Endothelial cell of umbilical vein (primary cell): ENCODE results near the gene TFAP2A. TPM values are rescaled to one million over a fixed set of nuclear protein-coding genes. Genes with fewer than 3 reads are reported as not detected.

ENCODE experiments used
- BruUV-seq: library from RNA; stranded (reverse); fragments of 400-500 nt; replicated peaks from 2 replicates; lab custom pipeline; 2021; lab: Mats Ljungman, UMichigan
- CTCF ChIA-PET: fragments of 300-600, 350-600 bp; sonication (Branson Sonifier 250); formaldehyde crosslinking; loops from one replicate; lab custom pipeline; 2021; ENCODE audit warnings: antibody characterized with exemption, inconsistent platforms; lab: Charles Lee
- POLR2A ChIA-PET: fragments of 300-600, 350-600 bp; sonication (Branson Sonifier 250); formaldehyde crosslinking; loops from one replicate; lab custom pipeline; 2021; ENCODE audit warnings: antibody characterized with exemption, inconsistent platforms; lab: Charles Lee
- DNase-seq: peaks from one replicate; pipeline ENCODE4 v3.0.0-alpha.2; 2011; ENCODE audit warnings: low read depth, low spot score
- FAIRE-seq: peaks from 2 replicates; lab custom pipeline; 2011; peaks lifted over from hg19 to GRCh38; lab: Jason Lieb, UNC
- H2AFZ ChIP-seq: 2 replicates; pipeline ENCODE4 v1.6.0; 2012; ENCODE audit warnings: low read depth, low read length, control low read depth, inconsistent platforms
- H3K27ac ChIP-seq: 2 replicates; pipeline ENCODE4 v1.5.1; 2011; ENCODE audit warnings: low read depth, mild to moderate bottlenecking, control low read depth, low read length, moderate library complexity; ENCODE audit not compliant: insufficient read depth
- H3K27me3 ChIP-seq, 2 experiments: 2 replicates each; pipeline versions ENCODE4 v1.6.0 to v1.6.1; 2011; ENCODE audit warnings: low read length in 2 of 2, mixed read lengths in 1 of 2; ENCODE audit not compliant: control insufficient read depth in 2 of 2, insufficient read depth in 2 of 2
- H3K36me3 ChIP-seq, 2 experiments: 2 replicates in 1 of 2; 3 replicates in 1 of 2; pipeline ENCODE4 v1.5.1; 2011; ENCODE audit warnings: low read length in 2 of 2, mild to moderate bottlenecking in 1 of 2, moderate library complexity in 1 of 2; ENCODE audit not compliant: control insufficient read depth in 2 of 2, insufficient read depth in 2 of 2; ENCODE audit errors: extremely low read depth in 1 of 2
- H3K4me1 ChIP-seq: 3 replicates; pipeline ENCODE4 v1.5.1; 2011; ENCODE audit warnings: mild to moderate bottlenecking, low read length; ENCODE audit not compliant: control insufficient read depth, insufficient read depth; ENCODE audit errors: extremely low read depth
- H3K4me2 ChIP-seq: 2 replicates; pipeline ENCODE4 v1.6.1; 2011; ENCODE audit warnings: low read length, control low read depth, mixed read lengths; ENCODE audit not compliant: insufficient read depth
- H3K4me3 ChIP-seq, 3 experiments: fragments of 200-600 bp in 1 of 3; sonication (generic), shearing (Covaris generic) in 1 of 3; replicated peaks in 1 of 3; 2 replicates each; pipeline ENCODE4 v1.5.1; 2011 to 2016; ENCODE audit warnings: control low read depth in 3 of 3, low read length in 3 of 3, mild to moderate bottlenecking in 2 of 3, inconsistent platforms in 1 of 3, low read depth in 1 of 3, moderate library complexity in 1 of 3; ENCODE audit not compliant: insufficient read depth in 1 of 3
- H3K79me2 ChIP-seq: 2 replicates; pipeline ENCODE4 v1.6.0; 2012; ENCODE audit warnings: low read length, inconsistent platforms; ENCODE audit not compliant: control insufficient read depth, insufficient read depth
- H3K9ac ChIP-seq: replicated peaks from 2 replicates; pipeline ENCODE3; 2011; ENCODE audit warnings: low read length, control low read depth; ENCODE audit not compliant: insufficient read depth; ENCODE audit errors: extremely low read depth
- H3K9me1 ChIP-seq: replicated peaks from 3 replicates; pipeline ENCODE4 v1.6.0; 2011; ENCODE audit warnings: mild to moderate bottlenecking, low read length; ENCODE audit not compliant: control insufficient read depth, insufficient read depth; ENCODE audit errors: extremely low read depth
- H3K9me3 ChIP-seq: replicated peaks from 2 replicates; pipeline ENCODE4 v1.5.1; 2012; ENCODE audit warnings: low read length, inconsistent platforms; ENCODE audit not compliant: control insufficient read depth, insufficient read depth
- H4K20me1 ChIP-seq: replicated peaks from 2 replicates; pipeline ENCODE3; 2011; ENCODE audit warnings: mild to moderate bottlenecking, low read length; ENCODE audit not compliant: control insufficient read depth, insufficient read depth; ENCODE audit errors: extremely low read depth
- EZH2 ChIP-seq: IDR thresholded peaks from 2 replicates; pipeline ENCODE4 v1.6.1; 2012; ENCODE audit warnings: borderline replicate concordance, low read depth, mild to moderate bottlenecking, moderate library complexity, low read length, inconsistent platforms; ENCODE audit not compliant: severe bottlenecking
- GATA2 ChIP-seq: IDR thresholded peaks from 2 replicates; pipeline ENCODE4 v1.7.0; 2011; ENCODE audit warnings: low read depth, mild to moderate bottlenecking, moderate library complexity, mixed read lengths, low read length; ENCODE audit not compliant: insufficient read length, insufficient read depth
- JUN ChIP-seq: IDR thresholded peaks from 2 replicates; pipeline ENCODE4 v1.6.1; 2011; ENCODE audit warnings: borderline replicate concordance, low read depth; ENCODE audit not compliant: insufficient read length, insufficient read depth
- MYC ChIP-seq: IDR thresholded peaks from one replicate; pipeline ENCODE4 v1.6.1; 2011; ENCODE audit warnings: mild to moderate bottlenecking, low read depth, low read length
- POLR2AphosphoS5 ChIP-seq: IDR thresholded peaks from 2 replicates; pipeline ENCODE4 v1.6.1; 2012; ENCODE audit warnings: low read depth, mild to moderate bottlenecking, control low read depth, low read length, moderate library complexity; ENCODE audit not compliant: insufficient read depth
- dilution Hi-C: fragments of 300-500 bp; cut with MboI; formaldehyde crosslinking; loops from one replicate; pipeline ENCODE4 v1.15.0; 2019; ENCODE audit warnings: low sequenced_read_pairs; ENCODE audit not compliant: extremely low pct_ligation_motif_present
- intact Hi-C: fragments of 100-400 bp; cut with micrococcal nuclease; formaldehyde crosslinking; loops from one replicate; pipeline ENCODE4 v1.10.0; 2022
- polyA plus RNA-seq, 4 experiments: library from polyadenylated mRNA; depleted of rRNA in 3 of 4; stranded (reverse) in 3 of 4; unstranded in 1 of 4; fragments of >200 nt; gene quantifications; 2 replicates each; pipeline versions ENCODE4 v1.2.1 to v1.2.3, GENCODE V29; 2011 to 2012; ENCODE audit warnings: missing spikeins in 1 of 4
- total RNA-seq: library from RNA; stranded (reverse); gene quantifications from 2 replicates; pipeline ENCODE4 v1.2.3, GENCODE V29; 2021
- TF ChIP-seq, protein P1 (sequence below): IDR thresholded peaks from 2 replicates; pipeline ENCODE4 v1.6.1; 2011; ENCODE audit not compliant: insufficient read depth, insufficient read length
- TF ChIP-seq, protein P2 (sequence below), 2 donors: IDR thresholded peaks; 1 replicate in 1 of 2; 2 replicates in 1 of 2; pipeline ENCODE4 v1.5.1; 2011; ENCODE audit warnings: low read length in 2 of 2, mild to moderate bottlenecking in 2 of 2, moderate library complexity in 2 of 2, control low read depth in 1 of 2, inconsistent platforms in 1 of 2, low read depth in 1 of 2; ENCODE audit not compliant: insufficient read depth in 1 of 2; ENCODE audit errors: extremely low read depth in 1 of 2

TFAP2A gene
- total and polyA plus RNA-seq, 2 donors (not counting 3 experiments of a cell fraction or from before 2014, with no cell fraction given), result 0.06 TPM; not detected in 1

DNA sequence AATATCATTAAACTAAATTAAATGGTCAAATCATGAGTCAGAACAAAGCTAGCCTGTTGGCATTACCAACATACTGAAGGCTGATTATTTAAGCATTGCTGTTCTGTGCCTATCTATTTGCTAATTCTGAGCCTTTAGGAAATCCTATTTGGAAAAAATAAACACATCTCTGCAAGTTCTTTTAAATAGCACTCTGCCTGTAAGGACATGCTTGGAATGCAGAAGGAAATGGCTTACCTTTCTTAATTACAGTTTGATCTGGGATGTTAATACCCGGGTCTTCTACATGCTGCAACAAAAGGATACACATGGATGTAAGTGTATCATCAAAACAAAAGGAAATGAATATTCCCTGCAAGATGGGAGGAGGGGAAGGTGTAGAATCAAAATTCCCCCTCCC is 8.3 kb downstream of the TFAP2A start:
- Histone ChIP-seq H3K36me3 (no peaks in the 10 kb centered on the region), H2AFZ (no peak overlapping the region), H3K79me2 (no peaks in the 10 kb centered on the region), H3K9me1 (no peaks in the 10 kb centered on the region), H3K9ac (no peak overlapping the region), H3K4me2 (no peak overlapping the region), H3K9me3 (no peaks in the 10 kb centered on the region), H3K27me3 (peaks cover 62 to 79% of the 10 kb centered on the region in 2 experiments), H4K20me1 (no peaks in the 10 kb centered on the region), H3K27ac (no peak overlapping the region), H3K4me3 (no peak overlapping the region), H3K4me1 (peaks cover 13% of the 10 kb centered on the region)
- FAIRE-seq (no peak), DNase-seq (no peak)
- dilution Hi-C loops, result no loop called here
- no peak for TF ChIP-seq JUN
- TF ChIP-seq, protein P1, sequence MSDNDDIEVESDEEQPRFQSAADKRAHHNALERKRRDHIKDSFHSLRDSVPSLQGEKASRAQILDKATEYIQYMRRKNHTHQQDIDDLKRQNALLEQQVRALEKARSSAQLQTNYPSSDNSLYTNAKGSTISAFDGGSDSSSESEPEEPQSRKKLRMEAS, result no peak
- no peak for TF ChIP-seq POLR2AphosphoS5
- no peak for TF ChIP-seq MYC
- peak; percentile 12 for TF ChIP-seq EZH2
- TF ChIP-seq GATA2, result no peak
- CTCF ChIA-PET, result interaction anchor here (1.1 kb wide), 1 partner anchor 1423 kb away, joined by 3 read pairs; no protein-coding TSS in a partner anchor
- intact Hi-C loops, result no loop called here
- POLR2A ChIA-PET, result no interaction called here
- no TSS peak for BruUV-seq

DNA sequence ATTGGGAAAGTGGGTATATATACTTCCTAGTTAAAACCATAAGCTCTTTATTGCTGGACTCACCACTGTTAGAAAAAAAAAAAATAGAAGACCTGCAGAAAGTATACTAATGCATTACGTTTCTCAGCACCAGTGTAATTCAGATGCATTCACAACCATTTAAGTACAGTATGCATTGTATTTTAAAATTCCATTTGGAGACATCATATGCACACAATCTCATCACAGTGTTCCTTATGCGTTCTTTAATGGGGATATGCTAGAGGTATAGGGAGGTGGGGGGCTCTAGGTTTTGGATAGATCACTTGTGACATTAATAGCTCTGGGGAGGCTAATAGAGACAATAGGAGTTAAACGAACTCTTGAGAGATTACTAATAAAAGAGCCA is 9.4 kb downstream of the TFAP2A start:
- Histone ChIP-seq H3K27me3 (peaks cover 58 to 80% of the 10 kb centered on the region in 2 experiments), H3K9ac (no peak overlapping the region), H3K4me2 (no peak overlapping the region), H4K20me1 (no peaks in the 10 kb centered on the region), H3K9me3 (no peaks in the 10 kb centered on the region), H3K4me1 (peaks cover 13% of the 10 kb centered on the region), H3K9me1 (no peaks in the 10 kb centered on the region), H2AFZ (no peak overlapping the region), H3K79me2 (no peaks in the 10 kb centered on the region), H3K4me3 (no peak overlapping the region), H3K36me3 (no peaks in the 10 kb centered on the region), H3K27ac (no peak overlapping the region)
- CTCF ChIA-PET, result no interaction called here
- TF ChIP-seq POLR2AphosphoS5, result no peak
- TF ChIP-seq, protein P2, sequence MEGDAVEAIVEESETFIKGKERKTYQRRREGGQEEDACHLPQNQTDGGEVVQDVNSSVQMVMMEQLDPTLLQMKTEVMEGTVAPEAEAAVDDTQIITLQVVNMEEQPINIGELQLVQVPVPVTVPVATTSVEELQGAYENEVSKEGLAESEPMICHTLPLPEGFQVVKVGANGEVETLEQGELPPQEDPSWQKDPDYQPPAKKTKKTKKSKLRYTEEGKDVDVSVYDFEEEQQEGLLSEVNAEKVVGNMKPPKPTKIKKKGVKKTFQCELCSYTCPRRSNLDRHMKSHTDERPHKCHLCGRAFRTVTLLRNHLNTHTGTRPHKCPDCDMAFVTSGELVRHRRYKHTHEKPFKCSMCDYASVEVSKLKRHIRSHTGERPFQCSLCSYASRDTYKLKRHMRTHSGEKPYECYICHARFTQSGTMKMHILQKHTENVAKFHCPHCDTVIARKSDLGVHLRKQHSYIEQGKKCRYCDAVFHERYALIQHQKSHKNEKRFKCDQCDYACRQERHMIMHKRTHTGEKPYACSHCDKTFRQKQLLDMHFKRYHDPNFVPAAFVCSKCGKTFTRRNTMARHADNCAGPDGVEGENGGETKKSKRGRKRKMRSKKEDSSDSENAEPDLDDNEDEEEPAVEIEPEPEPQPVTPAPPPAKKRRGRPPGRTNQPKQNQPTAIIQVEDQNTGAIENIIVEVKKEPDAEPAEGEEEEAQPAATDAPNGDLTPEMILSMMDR (IDR thresholded peaks at IDR 0.05; ENCODE audit: extremely low read depth in 1 of 2, insufficient read depth in 1 of 2, low read depth in 1 of 2, low read length in 2 of 2), result no peak
- TF ChIP-seq, protein P1, result no peak
- peak; percentile 17 for TF ChIP-seq EZH2
- no TSS peak for BruUV-seq
- DNase-seq, result no peak
- intact Hi-C loops, result no loop called here
- POLR2A ChIA-PET, result no interaction called here
- no peak for FAIRE-seq
- dilution Hi-C loops, result no loop called here
